GM12878 (cell line): Measurements from ENCODE around the gene VSIG10L. TPM values are rescaled to one million over a fixed set of nuclear protein-coding genes. Genes with fewer than 3 reads are reported as not detected.

ENCODE experiments used
- ATAC-seq: fragments of 200-7000 bp; cut with Tn5 transposase; 3 replicates; pipeline ENCODE4 v1.9.1; 2020; ENCODE audit warnings: mild to moderate bottlenecking, moderate library complexity
- BruUV-seq: library from RNA; stranded (reverse); fragments of 400-500 nt; replicated peaks from 2 replicates; lab custom pipeline; 2021; lab: Mats Ljungman, UMichigan
- CTCF ChIA-PET: fragments of 300-600 bp; sonication (Branson Sonifier 250); formaldehyde crosslinking; extraction: SDS; loops from one replicate; lab custom pipeline; 2021; ENCODE audit warnings: inconsistent platforms; lab: Yijun Ruan, JAX
- POLR2A ChIA-PET: fragments of 350-600 bp; formaldehyde crosslinking; extraction: SDS; loops from one replicate; lab custom pipeline; 2021; ENCODE audit warnings: inconsistent platforms; lab: Charles Lee
- RAD21 ChIA-PET: fragments of 300-600 bp; sonication (Branson Sonifier 250); formaldehyde crosslinking; loops from one replicate; lab custom pipeline; 2023; ENCODE audit warnings: antibody characterized with exemption; ENCODE audit not compliant: unreplicated experiment; lab: Charles Lee
- SMC1A ChIA-PET: fragments of 300-600 bp; sonication (Branson Sonifier 250); formaldehyde crosslinking; loops from one replicate; lab custom pipeline; 2023; ENCODE audit not compliant: unreplicated experiment, uncharacterized antibody; lab: Charles Lee
- DNase-seq: peaks from one replicate; pipeline ENCODE4 v3.0.0-alpha.2; 2011; ENCODE audit warnings: low read depth, low spot score
- FAIRE-seq: peaks from 3 replicates; lab custom pipeline; 2011; peaks lifted over from hg19 to GRCh38; lab: Jason Lieb, UNC
- H2AFZ ChIP-seq: 2 replicates; pipeline ENCODE4 v1.6.0; 2011; ENCODE audit warnings: low read depth, low read length, control low read depth; ENCODE audit not compliant: control insufficient read depth
- H3K27ac ChIP-seq: 2 replicates; pipeline ENCODE4 v1.5.1; 2011; ENCODE audit warnings: control low read depth; ENCODE audit not compliant: control insufficient read depth, insufficient read depth
- H3K27me3 ChIP-seq, 2 experiments: replicated peaks in 1 of 2; 2 replicates each; pipeline versions ENCODE4 v1.6.0 to v1.6.1; 2011; ENCODE audit warnings: low read length in 1 of 2; ENCODE audit not compliant: control insufficient read depth in 2 of 2, insufficient read depth in 2 of 2
- H3K36me3 ChIP-seq, 2 experiments: 2 replicates each; pipeline ENCODE4 v1.5.1; 2011; ENCODE audit warnings: low read length in 1 of 2; ENCODE audit not compliant: control insufficient read depth in 2 of 2, insufficient read depth in 2 of 2
- H3K4me1 ChIP-seq: 2 replicates; pipeline ENCODE4 v1.6.1; 2011; ENCODE audit warnings: mild to moderate bottlenecking, low read length, moderate library complexity, mixed read lengths; ENCODE audit not compliant: control insufficient read depth, insufficient read depth
- H3K4me2 ChIP-seq: 2 replicates; pipeline ENCODE4 v1.6.0; 2011; ENCODE audit warnings: control low read depth; ENCODE audit not compliant: control insufficient read depth, insufficient read depth
- H3K4me3 ChIP-seq: fragments of 200-600 bp; sonication (generic); 2 replicates; pipeline ENCODE4 v1.5.1; 2016
- H3K79me2 ChIP-seq: 2 replicates; pipeline ENCODE4 v1.6.0; 2011; ENCODE audit warnings: low read length; ENCODE audit not compliant: control insufficient read depth, insufficient read depth
- H3K9ac ChIP-seq: 2 replicates; pipeline ENCODE4 v1.8.0; 2011; ENCODE audit warnings: low read length, control low read depth, mixed read lengths; ENCODE audit not compliant: control insufficient read depth, insufficient read depth
- H3K9me3 ChIP-seq: replicated peaks from 3 replicates; pipeline ENCODE4 v1.5.1; 2011; ENCODE audit warnings: mild to moderate bottlenecking, low read length; ENCODE audit not compliant: control insufficient read depth, insufficient read depth
- H4K20me1 ChIP-seq: 2 replicates; pipeline ENCODE4 v1.6.0; 2011; ENCODE audit not compliant: control insufficient read depth, insufficient read depth
- EGR1 ChIP-seq, 2 experiments: IDR thresholded peaks; 1 replicate in 1 of 2; 2 replicates in 1 of 2; pipeline ENCODE4 v1.6.1; 2011 to 2012; ENCODE audit warnings: low read depth in 2 of 2, low read length in 2 of 2, borderline replicate concordance in 1 of 2, mild to moderate bottlenecking in 1 of 2, moderate library complexity in 1 of 2
- NFXL1 ChIP-seq: fragments of 450-650 bp; IDR thresholded peaks from 2 replicates; pipeline ENCODE4 v1.6.1; 2017; ENCODE audit warnings: antibody characterized with exemption, mild to moderate bottlenecking, borderline replicate concordance
- PAX5 ChIP-seq: IDR thresholded peaks from 2 replicates; pipeline ENCODE4 v1.6.1; 2011; ENCODE audit warnings: low read depth, low read length, borderline replicate concordance
- STAT3 ChIP-seq: IDR thresholded peaks from 2 replicates; pipeline ENCODE4 v1.6.1; 2011; ENCODE audit warnings: low read depth, low read length, improper control_type of control experiment
- ZNF24 ChIP-seq: fragments of 450-650 bp; IDR thresholded peaks from 2 replicates; pipeline ENCODE4 v1.6.1; 2017; ENCODE audit warnings: antibody characterized with exemption, mild to moderate bottlenecking
- WGBS: methylation state at CpG from one replicate; pipeline ENCODE4 v1.1.6; 2016; ENCODE audit warnings: low lambda C conversion rate; ENCODE audit not compliant: insufficient replicate concordance, insufficient coverage; ENCODE audit errors: missing lambda C conversion rate; 5-methylcytosine and 5-hydroxymethylcytosine counted together
- in situ Hi-C: fragments of 300-500 bp; cut with MboI; formaldehyde crosslinking; loops from 9 replicates; pipeline ENCODE4 v1.14.3; 2018; ENCODE audit warnings: mixed read lengths
- intact Hi-C: fragments of 100-400 bp; cut with micrococcal nuclease; formaldehyde crosslinking; loops from one replicate; pipeline ENCODE4 v1.14.2; 2022; ENCODE audit not compliant: unreplicated experiment
- polyA plus RNA-seq, 11 experiments: library from polyadenylated mRNA; depleted of rRNA in 4 of 11; unstranded in 6 of 11; stranded (reverse) in 5 of 11; fragments of >200 nt; fragmentation: Nextera tagmentation in 4 of 11; fragmentation: Illumina TruSeq in 1 of 11; extraction: Ambion mirVana in 4 of 11; extraction: Trizol in 1 of 11; gene quantifications; 1 replicate in 1 of 11; 2 replicates in 10 of 11; pipeline versions ENCODE4 v1.2.1 to v1.2.3, GENCODE V29; 2011 to 2016; ENCODE audit warnings: inconsistent platforms in 2 of 11, missing spikeins in 2 of 11, low read depth in 1 of 11
- total RNA-seq, 4 experiments: library from RNA; depleted of rRNA in 3 of 4; stranded (reverse); fragments of >200 nt in 3 of 4; fragmentation: Illumina TruSeq in 1 of 4; extraction: Trizol in 1 of 4; gene quantifications; 2 replicates each; pipeline versions ENCODE4 v1.2.1 to v1.2.3, GENCODE V29; 2013 to 2021
- TF ChIP-seq, protein P1 (sequence below): fragments of 450-650 bp; IDR thresholded peaks from 2 replicates; pipeline ENCODE4 v1.6.1; 2017; ENCODE audit warnings: mild to moderate bottlenecking, low read depth, inconsistent platforms; ENCODE audit not compliant: poor library complexity, severe bottlenecking

Gene VSIG10L
- total and polyA plus RNA-seq, 10 of the 15 experiments (the other 5 are each of a cell fraction or from before 2014, with no cell fraction given): 0.09 to 0.93 (median 0.49) TPM

DNA sequence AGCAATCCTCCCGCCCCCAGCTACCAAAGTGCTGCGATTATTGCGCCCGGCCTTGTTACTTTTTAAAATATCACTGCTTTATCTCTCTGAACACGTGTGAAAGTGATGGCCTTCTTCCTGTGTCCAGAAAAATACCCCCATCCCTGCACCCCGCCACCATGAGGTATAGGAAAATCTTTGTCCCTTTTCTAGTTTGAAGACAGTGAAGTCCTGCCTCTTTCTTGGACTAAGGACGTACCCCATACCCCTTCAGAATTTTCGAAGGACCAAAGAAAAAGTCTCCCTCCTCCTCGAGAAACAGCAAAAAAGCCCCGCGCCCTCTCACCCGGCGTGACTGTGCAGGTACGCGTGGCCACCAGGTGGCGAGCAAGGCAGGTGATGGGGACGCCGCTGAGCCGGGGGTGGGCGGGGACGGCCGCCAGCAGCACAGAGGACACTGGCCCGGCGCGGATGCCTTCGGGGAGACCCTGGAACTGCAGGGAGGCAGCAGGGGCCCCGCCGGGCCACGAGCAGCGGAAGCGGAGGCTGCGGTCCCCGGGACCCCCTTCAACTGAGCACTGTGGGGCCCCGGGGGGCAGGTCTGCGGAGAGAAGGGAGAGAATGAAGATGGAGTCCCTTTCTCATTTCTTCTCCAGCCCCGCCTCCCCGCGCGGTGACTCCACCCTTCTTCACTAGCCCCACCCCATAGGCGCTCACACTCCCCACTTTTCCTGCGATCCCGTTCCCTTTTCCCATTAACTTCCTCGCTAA, 3.2 kb downstream of the VSIG10L start (continued):
- TF ChIP-seq STAT3 (no peak), NFXL1 (no peak), EGR1 (IDR thresholded peaks at IDR 0.05; ENCODE audit: borderline replicate concordance in 1 of 2, low read depth in 2 of 2, low read length in 2 of 2) (peak in 1 of 2 experiments; percentile 51; a peak in 1 of 3 replicates), PAX5 (0 out of 2 replicates have a peak, but pooled peaks have one; percentile 12)
- TF ChIP-seq, protein P1, sequence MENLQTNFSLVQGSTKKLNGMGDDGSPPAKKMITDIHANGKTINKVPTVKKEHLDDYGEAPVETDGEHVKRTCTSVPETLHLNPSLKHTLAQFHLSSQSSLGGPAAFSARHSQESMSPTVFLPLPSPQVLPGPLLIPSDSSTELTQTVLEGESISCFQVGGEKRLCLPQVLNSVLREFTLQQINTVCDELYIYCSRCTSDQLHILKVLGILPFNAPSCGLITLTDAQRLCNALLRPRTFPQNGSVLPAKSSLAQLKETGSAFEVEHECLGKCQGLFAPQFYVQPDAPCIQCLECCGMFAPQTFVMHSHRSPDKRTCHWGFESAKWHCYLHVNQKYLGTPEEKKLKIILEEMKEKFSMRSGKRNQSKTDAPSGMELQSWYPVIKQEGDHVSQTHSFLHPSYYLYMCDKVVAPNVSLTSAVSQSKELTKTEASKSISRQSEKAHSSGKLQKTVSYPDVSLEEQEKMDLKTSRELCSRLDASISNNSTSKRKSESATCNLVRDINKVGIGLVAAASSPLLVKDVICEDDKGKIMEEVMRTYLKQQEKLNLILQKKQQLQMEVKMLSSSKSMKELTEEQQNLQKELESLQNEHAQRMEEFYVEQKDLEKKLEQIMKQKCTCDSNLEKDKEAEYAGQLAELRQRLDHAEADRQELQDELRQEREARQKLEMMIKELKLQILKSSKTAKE: no peak

GRCh38 chr19:51337861-51338562, 3.9 kb downstream of the VSIG10L start:
- H3K36me3 ChIP-seq: no peaks in the 10 kb centered on the region
- POLR2A ChIA-PET: interaction anchor here (0.6 to 1.1 kb wide), 2 partner anchors 30 to 320 kb away, joined by 3 to 4 read pairs; no protein-coding TSS in a partner anchor
- DNase-seq (no peak), FAIRE-seq (no peak), ATAC-seq (no peak)
- SMC1A ChIA-PET: interaction anchor here (0.7 to 1.9 kb wide), 5 partner anchors 11 to 104 kb away, joined by 3 to 5 read pairs (median 5); partner anchors contain the start of gene SIGLEC10
- H3K79me2 ChIP-seq: no peaks in the 10 kb centered on the region
- no peaks in the 10 kb centered on the region for H4K20me1 ChIP-seq
- no peak overlapping the region for H2AFZ ChIP-seq
- CTCF ChIA-PET: interaction anchor here (0.6 to 5.1 kb wide), 17 partner anchors 9 to 323 kb away, joined by 3 to 47 read pairs (median 5); partner anchors contain the start of gene SIGLEC10
- peaks cover 4% of the 10 kb centered on the region for H3K4me1 ChIP-seq
- H3K9me3 ChIP-seq: no peaks in the 10 kb centered on the region; the same call in 2 of the 3 replicates
- BruUV-seq: no TSS peak
- intact Hi-C loops: loop anchor here (1.0 to 10.0 kb wide), 4 partner anchors 29 to 317 kb away; partner anchors contain the start of gene ETFB
- TF ChIP-seq EGR1 (IDR thresholded peaks at IDR 0.05; ENCODE audit: borderline replicate concordance in 1 of 2, low read depth in 2 of 2, low read length in 2 of 2): no peak
- TF ChIP-seq ZNF24: peak; percentile 75
- TF ChIP-seq, all 136 proteins: peak for 1
- no peak overlapping the region for H3K27ac ChIP-seq
- in situ Hi-C loops: loop anchor here (5.0 kb wide), 2 partner anchors 99 to 324 kb away; no protein-coding TSS in a partner anchor
- no peaks in the 10 kb centered on the region for H3K27me3 ChIP-seq
- RAD21 ChIA-PET: interaction anchor here (0.7 to 3.2 kb wide), 4 partner anchors 34 to 74 kb away, joined by 3 to 32 read pairs (median 6); no protein-coding TSS in a partner anchor
- WGBS: 68% methylated on average over 19 of the region's 19 CpGs
- H3K4me2 ChIP-seq: 0 out of 2 replicates have a peak overlapping the region, but pooled peaks have one; percentile 100
- H3K9ac ChIP-seq: no peak overlapping the region; the same call in 1 of the 2 replicates
- H3K4me3 ChIP-seq: no peak overlapping the region
